Stimulated activated CD4-positive, alpha-beta T cell treated with anti-CD3 and anti-CD28 coated beads, Interleukin-15, amount 100 ng/mL, for 1 hour (primary cell): ENCODE data around the gene COL25A1.

Experiments
- DNase-seq, 2 donors: peaks; one replicate each; pipeline ENCODE4 v3.0.0-alpha.2; 2020; ENCODE audit warnings: low read depth in 1 of 2, low spot score in 1 of 2

Gene COL25A1

GRCh38 chr4:108926061-108926460 lies 376.4 kb downstream of the COL25A1 start:
- DNase-seq, result no peak

GRCh38 chr4:108922191-108922590 lies 380.3 kb downstream of the COL25A1 start:
- DNase-seq, result no peak

GRCh38 chr4:108920395-108921087 lies 381.9 kb downstream of the COL25A1 start:
- DNase-seq, result no peak

- no peak for DNase-seq
Measured at GRCh38 chr4:108919226-108919893, 383.1 kb downstream of the COL25A1 start.

- no peak for DNase-seq
Measured at GRCh38 chr4:108917255-108917654, 385.2 kb downstream of the COL25A1 start.

- no peak for DNase-seq
Measured at GRCh38 chr4:108916638-108917037, 385.8 kb downstream of the COL25A1 start.

- no peak for DNase-seq
Measured at GRCh38 chr4:108906866-108907367, 395.5 kb downstream of the COL25A1 start.

- no peak for DNase-seq
Measured at GRCh38 chr4:108906006-108906405, 396.5 kb downstream of the COL25A1 start.

- no peak for DNase-seq
Measured at GRCh38 chr4:108903464-108904221, 398.8 kb downstream of the COL25A1 start.

GRCh38 chr4:108902769-108903168 lies 399.7 kb downstream of the COL25A1 start:
- DNase-seq, result no peak

- DNase-seq, result no peak
Measured at GRCh38 chr4:108901291-108901690, 401.2 kb downstream of the COL25A1 start.

- no peak for DNase-seq
Measured at GRCh38 chr4:108900018-108900580, 402.4 kb downstream of the COL25A1 start.

GRCh38 chr4:108893468-108893867 lies 409.0 kb downstream of the COL25A1 start:
- DNase-seq, result no peak

- no peak for DNase-seq
Measured at GRCh38 chr4:108891896-108892590, 410.4 kb downstream of the COL25A1 start.

GRCh38 chr4:108890484-108890881 lies 412.0 kb downstream of the COL25A1 start:
- no peak for DNase-seq

GRCh38 chr4:108889696-108890483 lies 412.6 kb downstream of the COL25A1 start:
- no peak for DNase-seq

GRCh38 chr4:108888769-108889168 lies 413.7 kb downstream of the COL25A1 start:
- no peak for DNase-seq

GRCh38 chr4:108887034-108887433 lies 415.4 kb downstream of the COL25A1 start:
- no peak for DNase-seq

- DNase-seq, result no peak
Measured at GRCh38 chr4:108885211-108885610, 417.2 kb downstream of the COL25A1 start.

GRCh38 chr4:108884596-108884995 lies 417.9 kb downstream of the COL25A1 start:
- DNase-seq, result no peak
